ENCODE results near the gene SCUBE2.

Gene SCUBE2

GRCh38 chr11:9047964-9048523 lies 43.4 kb downstream of the SCUBE2 start:
- H3K4me3 ChIP-seq (ENCODE audit: low read depth, low read length), result no peak overlapping the region

GRCh38 chr11:9046481-9046880 lies 44.9 kb downstream of the SCUBE2 start:
- no peak for TF ChIP-seq CTCF (IDR thresholded peaks at IDR 0.05; ENCODE audit: insufficient read depth, low read depth, low read length, missing control alignments)
- no peak for DNase-seq (ENCODE audit: low read depth)
- no peak overlapping the region for H3K4me3 ChIP-seq (ENCODE audit: low read depth, low read length)

More at GRCh38 chr11:9047964-9048523, 43.4 kb downstream of the SCUBE2 start:
- no peak for DNase-seq (ENCODE audit: low read depth)
- no peak for TF ChIP-seq CTCF (IDR thresholded peaks at IDR 0.05; ENCODE audit: insufficient read depth, low read depth, low read length, missing control alignments)

- no peak for DNase-seq (ENCODE audit: low read depth)
- no peak overlapping the region for H3K4me3 ChIP-seq (ENCODE audit: low read depth, low read length)
- no peak for TF ChIP-seq CTCF (IDR thresholded peaks at IDR 0.05; ENCODE audit: insufficient read depth, low read depth, low read length, missing control alignments)
Measured at GRCh38 chr11:9042488-9042887, 48.9 kb downstream of the SCUBE2 start.

- H3K4me3 ChIP-seq (ENCODE audit: low read depth, low read length), result no peak overlapping the region
- no peak for TF ChIP-seq CTCF (IDR thresholded peaks at IDR 0.05; ENCODE audit: insufficient read depth, low read depth, low read length, missing control alignments)
- no peak for DNase-seq (ENCODE audit: low read depth)
Measured at GRCh38 chr11:9041747-9042146, 49.7 kb downstream of the SCUBE2 start.

- TF ChIP-seq CTCF (IDR thresholded peaks at IDR 0.05; ENCODE audit: insufficient read depth, low read depth, low read length, missing control alignments), result no peak
- no peak overlapping the region for H3K4me3 ChIP-seq (ENCODE audit: low read depth, low read length)
- no peak for DNase-seq (ENCODE audit: low read depth)
Measured at GRCh38 chr11:9040410-9040809, 51.0 kb downstream of the SCUBE2 start.

GRCh38 chr11:9039863-9040262 lies 51.5 kb downstream of the SCUBE2 start:
- H3K4me3 ChIP-seq (ENCODE audit: low read depth, low read length), result no peak overlapping the region
- DNase-seq (ENCODE audit: low read depth), result no peak
- no peak for TF ChIP-seq CTCF (IDR thresholded peaks at IDR 0.05; ENCODE audit: insufficient read depth, low read depth, low read length, missing control alignments)

GRCh38 chr11:9039198-9039597 lies 52.2 kb downstream of the SCUBE2 start:
- peak; percentile 56 for DNase-seq (ENCODE audit: low read depth)
- no peak for TF ChIP-seq CTCF (IDR thresholded peaks at IDR 0.05; ENCODE audit: insufficient read depth, low read depth, low read length, missing control alignments)
- no peak overlapping the region for H3K4me3 ChIP-seq (ENCODE audit: low read depth, low read length)
